H9 (cell line): Measurements from ENCODE around the gene THAP4. TPM values are rescaled to one million over a fixed set of nuclear protein-coding genes. Genes with fewer than 3 reads are reported as not detected.

Source experiments
- DNase-seq: peaks from one replicate; pipeline ENCODE4 v3.0.0-alpha.2; 2017
- H2AFZ ChIP-seq: one replicate; pipeline ENCODE4 v1.6.1; 2013; ENCODE audit warnings: mild to moderate bottlenecking, low read length, control low read depth, moderate library complexity
- H2AK5ac ChIP-seq: 2 replicates; pipeline ENCODE4 v1.6.1; 2013; ENCODE audit warnings: low read length, control low read depth, mixed read lengths; ENCODE audit not compliant: insufficient read length
- H2BK120ac ChIP-seq: one replicate; pipeline ENCODE4 v1.6.1; 2013; ENCODE audit warnings: low read depth, mild to moderate bottlenecking, low read length, control low read depth, inconsistent platforms; ENCODE audit not compliant: poor library complexity, severe bottlenecking
- H2BK12ac ChIP-seq: 2 replicates; pipeline ENCODE4 v1.6.1; 2013; ENCODE audit warnings: low read length, control low read depth, mixed read lengths, low read depth; ENCODE audit not compliant: insufficient read length
- H2BK15ac ChIP-seq: 2 replicates; pipeline ENCODE4 v1.6.1; 2013; ENCODE audit warnings: low read depth, low read length, control low read depth
- H2BK20ac ChIP-seq: one replicate; pipeline ENCODE4 v1.6.1; 2013; ENCODE audit warnings: low read depth, mild to moderate bottlenecking, low read length, control low read depth, inconsistent platforms; ENCODE audit not compliant: poor library complexity, severe bottlenecking
- H2BK5ac ChIP-seq: 2 replicates; pipeline ENCODE4 v1.6.1; 2013; ENCODE audit warnings: low read length, control low read depth, mixed read lengths; ENCODE audit not compliant: insufficient read length
- H3K14ac ChIP-seq: 2 replicates; pipeline ENCODE4 v1.6.1; 2013; ENCODE audit warnings: low read length, control low read depth; ENCODE audit not compliant: insufficient read depth
- H3K18ac ChIP-seq: 2 replicates; pipeline ENCODE4 v1.6.1; 2013; ENCODE audit warnings: low read depth, mild to moderate bottlenecking, mixed read lengths, low read length, control low read depth; ENCODE audit not compliant: insufficient read length
- H3K23ac ChIP-seq: 2 replicates; pipeline ENCODE4 v1.6.1; 2013; ENCODE audit warnings: low read length, control low read depth, mixed read lengths, low read depth; ENCODE audit not compliant: insufficient read length
- H3K23me2 ChIP-seq: 2 replicates; pipeline ENCODE4 v1.6.1; 2013; ENCODE audit warnings: low read depth, mild to moderate bottlenecking, mixed read lengths, low read length, control low read depth; ENCODE audit not compliant: insufficient read length, poor library complexity, severe bottlenecking
- H3K27ac ChIP-seq: 2 replicates; pipeline ENCODE4 v1.5.1; 2013; ENCODE audit warnings: low read length, control low read depth, mixed read lengths, low read depth; ENCODE audit not compliant: insufficient read length
- H3K27me3 ChIP-seq: 2 replicates; pipeline ENCODE4 v1.6.1; 2013; ENCODE audit warnings: low read length, control low read depth, inconsistent platforms; ENCODE audit not compliant: insufficient read depth
- H3K4ac ChIP-seq: 2 replicates; pipeline ENCODE4 v1.6.1; 2013; ENCODE audit warnings: low read depth, mild to moderate bottlenecking, control low read depth, inconsistent platforms, low read length, moderate library complexity
- H3K4me1 ChIP-seq: 2 replicates; pipeline ENCODE4 v1.6.1; 2013; ENCODE audit warnings: low read length, control low read depth, inconsistent platforms; ENCODE audit not compliant: insufficient read depth
- H3K4me2 ChIP-seq: 2 replicates; pipeline ENCODE4 v1.6.1; 2013; ENCODE audit warnings: low read length, control low read depth, mixed read lengths; ENCODE audit not compliant: insufficient read length, insufficient read depth
- H3K56ac ChIP-seq: 2 replicates; pipeline ENCODE4 v1.6.1; 2013; ENCODE audit warnings: low read depth, mild to moderate bottlenecking, mixed read lengths, low read length, control low read depth; ENCODE audit not compliant: insufficient read length
- H3K79me1 ChIP-seq: 2 replicates; pipeline ENCODE4 v1.6.1; 2013; ENCODE audit warnings: low read depth, mild to moderate bottlenecking, moderate library complexity, low read length, control low read depth, inconsistent platforms; ENCODE audit not compliant: insufficient read depth, poor library complexity, severe bottlenecking
- H3K79me2 ChIP-seq: 2 replicates; pipeline ENCODE4 v1.6.1; 2013; ENCODE audit warnings: low read length, control low read depth, inconsistent platforms; ENCODE audit not compliant: insufficient read depth
- H3K9ac ChIP-seq: 2 replicates; pipeline ENCODE4 v1.6.1; 2013; ENCODE audit warnings: low read length, control low read depth, mixed read lengths; ENCODE audit not compliant: insufficient read length; ENCODE audit errors: extremely low read depth
- H3K9me3 ChIP-seq: one replicate; pipeline ENCODE4 v1.6.1; 2013; ENCODE audit warnings: low read depth, low read length, inconsistent platforms; ENCODE audit not compliant: control insufficient read depth
- H3T11ph ChIP-seq: one replicate; pipeline ENCODE4 v1.6.1; 2013; ENCODE audit warnings: mild to moderate bottlenecking, low read length, control low read depth, inconsistent platforms
- H4K20me1 ChIP-seq: one replicate; pipeline ENCODE4 v1.6.1; 2013; ENCODE audit not compliant: control insufficient read depth, insufficient read length, insufficient read depth
- H4K5ac ChIP-seq: 2 replicates; pipeline ENCODE4 v1.6.1; 2013; ENCODE audit warnings: low read depth, mild to moderate bottlenecking, mixed read lengths, low read length, control low read depth; ENCODE audit not compliant: insufficient read length
- H4K8ac ChIP-seq: replicated peaks from 2 replicates; pipeline ENCODE4 v1.6.1; 2013; ENCODE audit warnings: low read length, control low read depth, mixed read lengths, low read depth; ENCODE audit not compliant: insufficient read length
- H4K91ac ChIP-seq: 2 replicates; pipeline ENCODE4 v1.6.1; 2013; ENCODE audit warnings: low read depth, mild to moderate bottlenecking, moderate library complexity, mixed read lengths, low read length, control low read depth; ENCODE audit not compliant: insufficient read length
- H3K27ac Mint-ChIP-seq, 3 experiments: 2 replicates in 2 of 3; 3 replicates in 1 of 3; pipeline ENCODE4 v1.8.0; 2020 to 2021; ENCODE audit warnings: mixed read lengths in 3 of 3, mild to moderate bottlenecking in 1 of 3, moderate library complexity in 1 of 3
- H3K27me3 Mint-ChIP-seq: 2 replicates; pipeline ENCODE4 v1.8.0; 2021; ENCODE audit warnings: low read depth, mild to moderate bottlenecking, moderate library complexity, mixed read lengths
- H3K36me3 Mint-ChIP-seq, 3 experiments: 2 replicates in 2 of 3; 3 replicates in 1 of 3; pipeline ENCODE4 v1.8.0; 2020 to 2021; ENCODE audit warnings: low read depth in 3 of 3, mixed read lengths in 3 of 3; ENCODE audit not compliant: insufficient read depth in 1 of 3
- H3K4me1 Mint-ChIP-seq, 2 experiments: 2 replicates each; pipeline ENCODE4 v1.8.0; 2020; ENCODE audit warnings: mixed read lengths in 2 of 2
- H3K4me3 Mint-ChIP-seq, 2 experiments: 2 replicates in 1 of 2; 3 replicates in 1 of 2; pipeline ENCODE4 v1.8.0; 2020 to 2021; ENCODE audit warnings: mild to moderate bottlenecking in 2 of 2, mixed read lengths in 2 of 2, moderate library complexity in 1 of 2
- H3K9me3 Mint-ChIP-seq, 2 experiments: 2 replicates in 1 of 2; 3 replicates in 1 of 2; pipeline ENCODE4 v1.8.0; 2020; ENCODE audit warnings: mild to moderate bottlenecking in 2 of 2, mixed read lengths in 2 of 2, moderate library complexity in 1 of 2
- WGBS: extraction: QIAGEN DNeasy Blood & Tissue Kit; methylation state at CpG from one replicate; pipeline ENCODE4 v1.1.7; 2013; ENCODE audit warnings: missing lambda C conversion rate, low lambda C conversion rate, mixed read lengths; ENCODE audit not compliant: insufficient read length; ENCODE audit errors: extremely low coverage; 5-methylcytosine and 5-hydroxymethylcytosine counted together
- total RNA-seq: library from RNA; stranded (reverse); gene quantifications from 2 replicates; pipeline ENCODE4 v1.2.1, GENCODE V29; 2021
- TF ChIP-seq, protein P1 (sequence below): fragments of 200-600 bp; sonication (generic); conservative IDR thresholded peaks from 3 replicates; pipeline ENCODE4 v1.8.0; 2021; ENCODE audit warnings: antibody characterized with exemption, mild to moderate bottlenecking

The THAP4 gene
- total RNA-seq, 1 experiment from 2014 or later, result 70.6 TPM

DNA sequence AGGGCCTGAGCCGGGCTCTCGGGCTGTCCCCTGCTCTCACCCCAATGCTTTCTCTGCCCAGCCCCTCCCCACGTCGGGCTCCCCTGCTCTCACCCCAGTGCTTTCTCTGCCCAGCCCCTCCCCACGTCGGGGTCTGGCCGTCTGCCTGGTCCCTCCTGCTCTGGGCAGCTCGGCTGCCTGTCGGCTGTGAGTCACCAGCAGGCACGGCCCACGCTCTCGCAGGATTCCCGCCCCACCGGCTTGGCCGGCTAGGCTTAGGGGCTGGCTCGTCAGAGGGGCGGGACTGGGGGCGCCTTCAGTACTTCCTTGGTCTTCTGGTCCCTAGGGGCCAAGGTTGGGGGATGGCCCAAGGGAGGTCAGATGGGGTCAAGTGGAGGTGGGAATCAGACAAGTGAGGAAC lies 75.1 kb downstream of the THAP4 start:
- no peak overlapping the region for H3K27ac Mint-ChIP-seq
- Histone ChIP-seq H3K79me1 (no peaks in the 10 kb centered on the region), H2BK120ac (no peak overlapping the region), H3K18ac (no peak overlapping the region), H2BK12ac (no peak overlapping the region), H4K91ac (no peak overlapping the region), H2AK5ac (no peak overlapping the region), H3T11ph (no peak overlapping the region), H3K27me3 (no peaks in the 10 kb centered on the region), H4K5ac (no peak overlapping the region), H3K23me2 (peaks cover 6% of the 10 kb centered on the region), H3K9me3 (no peaks in the 10 kb centered on the region), H3K4ac (no peak overlapping the region), H3K79me2 (no peaks in the 10 kb centered on the region; the same call in 1 of the 2 replicates), H2BK20ac (no peak overlapping the region), H3K4me1 (no peaks in the 10 kb centered on the region), H4K8ac (no peak overlapping the region), H3K27ac (no peak overlapping the region), H2BK15ac (no peak overlapping the region), H4K20me1 (no peaks in the 10 kb centered on the region), H3K56ac (no peak overlapping the region), H3K4me2 (no peak overlapping the region), H3K9ac (no peak overlapping the region), H3K14ac (no peak overlapping the region), H3K23ac (no peak overlapping the region), H2BK5ac (no peak overlapping the region), H2AFZ (no peak overlapping the region)
- no CpG with 5 or more reads among the region's 18 CpGs for WGBS
- peaks cover 8 to 19% of the 10 kb centered on the region in 2 experiments; a peak in 3 of 4 replicates for H3K4me1 Mint-ChIP-seq
- TF ChIP-seq, protein P1, sequence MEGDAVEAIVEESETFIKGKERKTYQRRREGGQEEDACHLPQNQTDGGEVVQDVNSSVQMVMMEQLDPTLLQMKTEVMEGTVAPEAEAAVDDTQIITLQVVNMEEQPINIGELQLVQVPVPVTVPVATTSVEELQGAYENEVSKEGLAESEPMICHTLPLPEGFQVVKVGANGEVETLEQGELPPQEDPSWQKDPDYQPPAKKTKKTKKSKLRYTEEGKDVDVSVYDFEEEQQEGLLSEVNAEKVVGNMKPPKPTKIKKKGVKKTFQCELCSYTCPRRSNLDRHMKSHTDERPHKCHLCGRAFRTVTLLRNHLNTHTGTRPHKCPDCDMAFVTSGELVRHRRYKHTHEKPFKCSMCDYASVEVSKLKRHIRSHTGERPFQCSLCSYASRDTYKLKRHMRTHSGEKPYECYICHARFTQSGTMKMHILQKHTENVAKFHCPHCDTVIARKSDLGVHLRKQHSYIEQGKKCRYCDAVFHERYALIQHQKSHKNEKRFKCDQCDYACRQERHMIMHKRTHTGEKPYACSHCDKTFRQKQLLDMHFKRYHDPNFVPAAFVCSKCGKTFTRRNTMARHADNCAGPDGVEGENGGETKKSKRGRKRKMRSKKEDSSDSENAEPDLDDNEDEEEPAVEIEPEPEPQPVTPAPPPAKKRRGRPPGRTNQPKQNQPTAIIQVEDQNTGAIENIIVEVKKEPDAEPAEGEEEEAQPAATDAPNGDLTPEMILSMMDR, result no peak
- H3K27me3 Mint-ChIP-seq, result no peaks in the 10 kb centered on the region; the same call in 1 of the 2 replicates
- H3K9me3 Mint-ChIP-seq, result peaks cover 0 to 2% of the 10 kb centered on the region in 2 experiments; a peak in 2 of 5 replicates
- peak; percentile 52 for DNase-seq
- no peak overlapping the region for H3K4me3 Mint-ChIP-seq
- H3K36me3 Mint-ChIP-seq, result peaks cover 2 to 8% (median 3%) of the 10 kb centered on the region in 3 experiments; a peak in 4 of 7 replicates
